NCI-H2029 treated with DMSO at 0.1 percent for 48 hours (cell line): ENCODE data around the gene GDF15.
"Not testable (repeated sequence)": the region's sequence is repeated elsewhere in the genome, so short reads cannot be mapped to it uniquely, and the experiment has no call there.

Experiments
- DNase-seq: peaks from one replicate; lab custom pipeline; 2025; lab: John Stamatoyannopoulos, UW

Gene GDF15

GRCh38 chr19:18385675-18386542 is at the start of gene GDF15:
GDF15 (plus strand) TSS chr19:18386158; CDS start chr19:18386190, 32 bp downstream.
- DNase-seq, result no peak

GRCh38 chr19:18338541-18338940 is 47.4 kb upstream of the GDF15 start:
- DNase-seq, result no peak

GRCh38 chr19:18339723-18340122 is 46.2 kb upstream of the GDF15 start:
- DNase-seq, result no peak

- DNase-seq, result no peak
Observed at GRCh38 chr19:18340190-18340989, 45.6 kb upstream of the GDF15 start, which contains the start of gene PGPEP1. PGPEP1 (plus strand) TSS chr19:18340598; CDS start chr19:18340682, 84 bp downstream.

GRCh38 chr19:18340990-18341868 is 44.7 kb upstream of the GDF15 start:
- no peak for DNase-seq

- no peak for DNase-seq
Observed at GRCh38 chr19:18342090-18342632, 43.8 kb upstream of the GDF15 start.

- DNase-seq, result no peak
Observed at GRCh38 chr19:18344582-18344950, 41.4 kb upstream of the GDF15 start.

- no peak for DNase-seq
Observed at GRCh38 chr19:18345296-18345695, 40.7 kb upstream of the GDF15 start.

GRCh38 chr19:18346091-18346490 is 39.9 kb upstream of the GDF15 start:
- DNase-seq, result no peak

GRCh38 chr19:18348171-18348570 is 37.8 kb upstream of the GDF15 start:
- no peak for DNase-seq

GRCh38 chr19:18348818-18349339 is 37.1 kb upstream of the GDF15 start:
- DNase-seq, result not testable (repeated sequence)

GRCh38 chr19:18349524-18350128 is 36.3 kb upstream of the GDF15 start:
- no peak for DNase-seq

- no peak for DNase-seq
Observed at GRCh38 chr19:18350490-18350889, 35.5 kb upstream of the GDF15 start.

GRCh38 chr19:18351544-18351943 is 34.4 kb upstream of the GDF15 start:
- DNase-seq, result no peak

GRCh38 chr19:18353378-18354005 is 32.5 kb upstream of the GDF15 start:
- DNase-seq, result no peak

GRCh38 chr19:18354743-18355142 is 31.2 kb upstream of the GDF15 start:
- not testable (repeated sequence) for DNase-seq

- DNase-seq, result no peak
Observed at GRCh38 chr19:18357041-18357440, 28.9 kb upstream of the GDF15 start.

- no peak for DNase-seq
Observed at GRCh38 chr19:18361646-18362045, 24.3 kb upstream of the GDF15 start.

- no peak for DNase-seq
Observed at GRCh38 chr19:18362934-18363542, 22.9 kb upstream of the GDF15 start.

- no peak for DNase-seq
Observed at GRCh38 chr19:18363787-18364186, 22.2 kb upstream of the GDF15 start.
